Measurements from ENCODE around the gene ARNT2.

- TF ChIP-seq, protein P1, sequence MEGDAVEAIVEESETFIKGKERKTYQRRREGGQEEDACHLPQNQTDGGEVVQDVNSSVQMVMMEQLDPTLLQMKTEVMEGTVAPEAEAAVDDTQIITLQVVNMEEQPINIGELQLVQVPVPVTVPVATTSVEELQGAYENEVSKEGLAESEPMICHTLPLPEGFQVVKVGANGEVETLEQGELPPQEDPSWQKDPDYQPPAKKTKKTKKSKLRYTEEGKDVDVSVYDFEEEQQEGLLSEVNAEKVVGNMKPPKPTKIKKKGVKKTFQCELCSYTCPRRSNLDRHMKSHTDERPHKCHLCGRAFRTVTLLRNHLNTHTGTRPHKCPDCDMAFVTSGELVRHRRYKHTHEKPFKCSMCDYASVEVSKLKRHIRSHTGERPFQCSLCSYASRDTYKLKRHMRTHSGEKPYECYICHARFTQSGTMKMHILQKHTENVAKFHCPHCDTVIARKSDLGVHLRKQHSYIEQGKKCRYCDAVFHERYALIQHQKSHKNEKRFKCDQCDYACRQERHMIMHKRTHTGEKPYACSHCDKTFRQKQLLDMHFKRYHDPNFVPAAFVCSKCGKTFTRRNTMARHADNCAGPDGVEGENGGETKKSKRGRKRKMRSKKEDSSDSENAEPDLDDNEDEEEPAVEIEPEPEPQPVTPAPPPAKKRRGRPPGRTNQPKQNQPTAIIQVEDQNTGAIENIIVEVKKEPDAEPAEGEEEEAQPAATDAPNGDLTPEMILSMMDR (IDR thresholded peaks at IDR 0.05) = no peak
- TF ChIP-seq POLR2A (IDR thresholded peaks at IDR 0.05) (no peak), EP300 (IDR thresholded peaks at IDR 0.05) (no peak)
These were observed 140.9 kb downstream of the ARNT2 start for GRCh38 chr15:80545078-80545477.
